Stimulated activated CD8-positive, alpha-beta memory T cell treated with anti-CD3 and anti-CD28 coated beads, Interleukin-2, amount 100 ng/mL, for 48 hours (primary cell): ENCODE measurements around the gene LDLR.
A peak's percentile ranks its signal among the peaks of the same experiment; 100 is the strongest.

Experiments used
- DNase-seq, 2 donors: peaks; one replicate each; pipeline ENCODE4 v3.0.0-alpha.2; 2020; ENCODE audit warnings: low read depth in 2 of 2

The LDLR gene

GRCh38 chr19:11089254-11090013, at the start of gene LDLR:
TSS of gene LDLR (plus strand) at chr19:11089463. CDS start at chr19:11089549, 86 bp downstream.
- peak; percentile 63 to 73 for DNase-seq

GRCh38 chr19:11041194-11041593, 48.1 kb upstream of the LDLR start:
- DNase-seq: no peak

DNA sequence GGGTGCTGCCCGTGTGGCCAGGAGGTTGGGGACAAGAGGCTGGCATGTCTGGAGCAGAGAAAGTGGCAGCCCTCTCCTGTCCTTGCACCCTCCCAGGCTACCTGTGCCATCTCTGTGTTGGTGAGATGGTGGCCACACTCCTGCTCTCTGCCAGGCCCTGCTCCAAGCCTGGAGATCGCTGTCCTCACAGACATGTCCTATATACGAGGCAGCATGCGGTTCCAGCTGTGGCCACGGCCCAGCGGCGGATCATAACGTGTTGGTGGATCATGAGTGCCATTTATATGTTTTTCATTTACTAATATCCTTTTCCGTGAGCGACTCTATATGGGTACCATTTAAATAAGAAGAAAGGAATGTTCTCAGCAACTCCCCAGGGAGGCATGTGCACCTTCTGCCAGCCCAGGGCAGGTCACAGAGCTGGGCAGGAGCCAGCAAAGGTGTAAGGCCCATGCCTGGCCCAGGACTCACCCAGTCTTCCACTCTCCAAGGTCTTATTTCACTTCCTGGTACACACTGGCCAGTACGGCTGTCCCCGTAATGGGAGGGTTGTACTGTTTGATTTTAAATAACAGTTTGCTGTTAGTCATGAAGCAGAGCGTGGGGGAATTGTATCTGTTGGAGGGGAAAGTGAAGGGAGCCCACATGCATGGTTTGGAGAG, 47.2 kb upstream of the LDLR start:
- no peak for DNase-seq

GRCh38 chr19:11044431-11044830, 44.8 kb upstream of the LDLR start:
- DNase-seq: no peak

- no peak for DNase-seq
Measured at GRCh38 chr19:11045536-11045935, 43.7 kb upstream of the LDLR start.

DNA sequence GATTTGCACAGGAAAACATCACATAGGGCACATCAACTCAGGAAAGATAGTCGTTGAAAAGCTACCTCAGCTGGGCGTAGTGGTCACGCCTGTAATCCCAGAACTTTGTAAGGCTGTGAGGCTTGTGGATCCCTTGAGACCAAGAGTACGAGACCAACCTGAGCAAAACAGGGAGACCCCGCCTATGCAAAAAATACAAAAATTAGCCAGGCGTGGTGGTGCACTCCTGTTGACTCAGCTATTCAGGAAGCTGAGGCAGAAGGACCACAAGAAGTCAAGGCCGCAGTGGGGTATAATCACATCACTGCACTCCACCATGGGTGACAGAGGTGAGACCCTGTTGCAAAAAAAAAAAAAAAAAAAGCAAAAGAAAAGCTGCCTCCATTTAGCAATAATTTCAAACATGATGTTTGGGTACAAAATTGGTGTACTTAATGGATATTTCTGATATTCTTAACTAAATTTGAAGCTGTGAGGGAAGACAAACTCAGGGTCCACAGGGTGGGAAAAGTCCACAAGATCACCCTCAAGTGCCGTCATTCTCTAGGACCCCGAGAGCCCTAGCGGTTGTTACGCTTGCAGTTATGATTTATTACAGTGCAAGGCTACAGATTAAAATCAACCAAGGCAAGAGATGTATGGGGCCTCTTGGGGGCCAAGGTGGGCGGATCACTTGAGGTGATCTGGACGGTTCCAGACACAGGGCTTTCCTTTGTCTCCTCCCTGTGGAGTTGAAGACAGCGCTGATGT, 42.5 kb upstream of the LDLR start:
- no peak for DNase-seq

GRCh38 chr19:11047866-11048265, 41.4 kb upstream of the LDLR start:
- no peak for DNase-seq

DNA sequence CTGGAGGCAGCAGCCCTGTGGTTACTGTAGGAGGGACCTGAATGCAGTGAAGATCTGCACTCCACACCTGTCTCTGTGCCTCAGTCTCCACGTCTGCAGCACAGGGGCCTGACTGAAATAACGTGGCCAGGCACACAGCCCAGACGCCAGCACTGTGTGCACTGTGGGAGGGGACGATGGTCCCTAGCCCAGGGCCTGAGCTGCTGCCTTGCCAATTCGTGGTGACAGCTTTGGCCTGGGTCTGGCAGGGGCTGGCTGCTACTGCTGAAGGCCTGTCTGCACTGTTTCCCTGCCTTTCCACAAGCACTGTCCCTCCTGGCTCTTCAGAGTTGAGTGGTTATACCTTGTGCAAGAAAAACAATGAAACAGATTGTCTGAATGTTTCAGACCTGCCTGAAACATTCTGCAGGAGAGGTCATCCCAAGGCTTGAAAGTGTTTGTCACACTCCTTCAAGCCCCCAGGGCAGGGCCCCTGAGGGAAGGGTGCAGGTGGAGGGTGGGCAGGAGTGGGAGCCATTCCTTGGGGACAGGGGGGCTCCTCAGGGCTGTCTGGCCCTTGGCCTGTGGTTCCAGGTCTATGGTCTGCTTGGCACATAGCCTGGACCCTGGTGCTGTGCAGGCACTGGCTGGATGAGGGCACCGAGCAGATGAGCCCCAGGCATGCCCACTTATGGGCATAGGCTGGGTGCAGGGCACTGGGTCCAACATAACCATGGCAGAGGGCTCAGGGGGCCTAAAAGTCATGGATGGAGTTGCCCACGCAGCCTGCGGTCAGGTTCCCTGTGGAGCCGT, 38.7 kb upstream of the LDLR start:
- no peak for DNase-seq

- DNase-seq: no peak
Measured at GRCh38 chr19:11053817-11054195, 35.5 kb upstream of the LDLR start.

- no peak for DNase-seq
Measured at GRCh38 chr19:11054200-11054599, 35.1 kb upstream of the LDLR start.

DNA sequence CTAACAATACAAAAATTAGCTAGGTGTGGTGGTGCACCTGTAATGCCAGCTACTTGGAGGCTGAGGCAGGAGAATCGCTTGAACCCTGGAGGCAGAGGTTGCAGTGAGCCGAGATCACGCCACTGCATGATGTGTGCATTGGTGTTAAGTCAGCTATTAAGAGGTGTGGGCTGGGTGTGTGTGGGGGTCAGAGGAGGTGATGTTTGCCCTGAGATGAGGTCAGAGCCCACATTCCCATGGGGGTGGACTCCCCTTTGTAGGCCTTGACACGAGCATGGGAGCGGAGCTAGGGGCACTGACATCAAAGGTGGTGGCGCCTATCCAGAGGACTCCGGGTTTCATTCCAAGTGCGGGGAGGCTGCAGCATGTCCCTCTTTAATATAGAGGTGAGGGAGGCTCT, 34.6 kb upstream of the LDLR start:
- no peak for DNase-seq

- no peak for DNase-seq
Measured at GRCh38 chr19:11058246-11059030, 30.8 kb upstream of the LDLR start.

DNA sequence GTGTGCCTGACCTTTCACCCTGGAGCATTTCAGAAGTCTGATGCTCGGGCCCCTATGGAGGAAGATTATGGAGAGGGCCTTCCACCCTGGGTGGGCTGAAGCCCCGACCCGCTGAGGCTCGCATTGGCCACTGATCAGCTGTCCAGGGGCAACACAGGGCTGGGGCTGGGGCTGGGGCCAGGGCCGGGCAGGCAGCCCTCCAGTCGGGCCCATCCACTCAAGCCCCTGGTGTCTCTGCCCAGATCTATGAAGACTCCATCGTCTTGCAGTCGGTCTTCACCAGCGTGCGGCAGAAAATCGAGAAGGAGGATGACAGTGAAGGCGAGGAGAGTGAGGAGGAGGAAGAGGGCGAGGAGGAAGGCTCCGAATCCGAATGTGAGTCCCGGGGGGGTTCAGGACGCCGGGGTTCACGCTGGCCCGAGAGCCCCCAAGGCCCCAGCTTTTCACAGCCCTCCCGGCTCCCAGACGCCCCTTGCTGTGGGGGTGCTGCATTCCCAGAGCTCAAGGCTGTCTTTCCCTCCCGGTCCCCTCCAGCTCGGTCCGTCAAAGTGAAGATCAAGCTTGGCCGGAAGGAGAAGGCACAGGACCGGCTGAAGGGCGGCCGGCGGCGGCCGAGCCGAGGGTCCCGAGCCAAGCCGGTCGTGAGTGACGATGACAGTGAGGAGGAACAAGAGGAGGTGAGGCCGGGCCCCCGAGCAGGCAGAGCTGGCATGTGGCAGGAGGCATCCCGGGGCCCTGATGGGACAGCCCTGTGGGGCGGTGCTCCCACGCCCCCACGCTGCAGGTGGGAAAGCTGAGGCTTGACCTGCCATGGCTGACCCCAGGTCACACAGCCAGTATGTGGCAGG, 29.5 kb upstream of the LDLR start:
- no peak for DNase-seq

DNA sequence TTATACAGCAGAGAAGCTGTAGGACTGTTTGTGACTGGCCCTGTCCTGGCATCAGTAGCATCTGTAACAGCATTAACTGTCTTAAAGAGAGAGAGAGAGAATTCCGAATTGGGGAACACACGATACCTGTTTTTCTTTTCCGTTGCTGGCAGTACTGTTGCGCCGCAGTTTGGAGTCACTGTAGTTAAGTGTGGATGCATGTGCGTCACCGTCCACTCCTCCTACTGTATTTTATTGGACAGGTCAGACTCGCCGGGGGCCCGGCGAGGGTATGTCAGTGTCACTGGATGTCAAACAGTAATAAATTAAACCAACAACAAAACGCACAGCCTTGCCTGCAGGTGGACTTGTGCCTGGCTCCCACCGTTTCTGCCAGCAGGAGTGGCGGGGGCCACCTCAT, 27.3 kb upstream of the LDLR start:
- no peak for DNase-seq

DNA sequence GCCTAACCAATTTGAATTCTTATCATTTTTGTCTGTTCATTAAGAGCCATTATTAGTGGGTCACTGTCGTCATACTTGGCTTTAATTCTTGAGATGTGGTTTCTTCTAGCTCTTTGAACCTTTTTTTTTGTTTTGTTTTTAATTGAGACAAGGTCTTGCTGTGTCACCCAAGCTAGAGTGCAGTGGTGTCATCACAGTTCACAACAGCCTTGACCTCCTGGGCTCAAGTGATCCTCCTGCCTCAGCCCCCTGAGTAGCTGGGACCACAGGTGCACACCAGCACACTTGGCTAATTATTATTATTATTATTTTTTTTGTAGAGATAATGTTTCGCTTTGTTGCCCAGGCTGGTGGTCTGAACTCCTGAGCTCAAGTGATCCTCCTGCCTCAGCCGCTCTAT, 25.8 kb upstream of the LDLR start:
- DNase-seq: no peak

GRCh38 chr19:11064831-11065303, 24.4 kb upstream of the LDLR start:
- no peak for DNase-seq

- DNase-seq: no peak
Measured at GRCh38 chr19:11066326-11066725, 22.9 kb upstream of the LDLR start.

DNA sequence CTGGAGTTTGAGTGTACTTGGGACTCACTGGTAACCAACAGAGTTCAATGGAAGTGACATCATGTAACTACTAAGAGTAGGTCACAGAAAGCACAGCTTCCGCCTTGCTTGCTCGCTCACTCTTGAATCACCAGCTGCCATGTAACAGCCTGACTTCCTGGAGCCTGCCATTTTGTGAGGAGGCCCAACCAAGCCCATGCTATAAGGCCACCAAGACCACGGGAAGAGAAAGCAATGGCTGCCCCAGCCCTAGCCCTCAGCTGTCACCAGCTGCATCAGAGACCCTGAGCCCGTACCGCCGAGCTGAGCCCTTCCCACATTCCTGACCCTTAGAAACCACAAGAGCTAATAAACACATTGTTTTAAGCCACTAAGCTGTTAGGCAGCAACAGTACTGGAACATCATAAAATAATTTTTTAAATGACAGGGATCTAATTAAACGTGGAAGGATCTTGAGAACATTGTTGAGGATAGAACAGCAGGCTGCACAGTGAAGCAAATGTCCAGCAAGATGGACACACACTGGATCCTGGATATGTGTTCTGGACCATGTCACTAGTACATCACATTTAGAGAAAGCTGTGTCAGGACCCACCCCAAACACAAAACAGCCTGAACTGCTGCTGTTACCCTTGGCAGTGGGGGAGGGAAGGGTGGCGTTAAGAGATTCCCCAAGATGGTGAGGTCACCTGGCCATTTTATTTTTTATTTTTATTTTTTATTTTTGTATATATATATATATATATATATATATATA, 21.7 kb upstream of the LDLR start:
- no peak for DNase-seq

DNA sequence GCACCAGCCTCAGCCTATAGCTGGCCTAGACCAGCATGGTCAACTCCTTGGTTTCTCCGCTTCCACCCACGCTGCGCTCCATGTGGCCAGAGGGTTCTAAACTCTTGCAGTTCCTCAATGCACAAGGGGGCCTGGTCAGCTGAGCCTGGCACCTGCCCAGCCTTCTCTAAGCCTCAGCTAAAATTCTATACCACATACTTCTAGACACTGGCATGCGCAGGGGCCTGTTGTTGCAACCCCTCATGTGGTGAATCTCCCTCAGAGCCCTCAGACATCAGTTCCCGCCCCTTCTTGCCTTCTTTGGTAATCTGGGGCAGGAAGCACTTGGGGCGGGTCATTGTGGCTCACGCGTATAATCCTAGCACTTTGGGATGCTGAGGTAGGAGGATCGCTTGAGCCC, 19.7 kb upstream of the LDLR start:
- no peak for DNase-seq
